SW480 (cell line): Measurements from ENCODE around the gene KCNK5.

Source experiments
- DNase-seq: peaks from one replicate; pipeline ENCODE4 v3.0.0-alpha.2; 2016; ENCODE audit warnings: low spot score

Gene KCNK5

GRCh38 chr6:39197922-39198500 lies 31.3 kb downstream of the KCNK5 start:
- DNase-seq: no peak

DNA sequence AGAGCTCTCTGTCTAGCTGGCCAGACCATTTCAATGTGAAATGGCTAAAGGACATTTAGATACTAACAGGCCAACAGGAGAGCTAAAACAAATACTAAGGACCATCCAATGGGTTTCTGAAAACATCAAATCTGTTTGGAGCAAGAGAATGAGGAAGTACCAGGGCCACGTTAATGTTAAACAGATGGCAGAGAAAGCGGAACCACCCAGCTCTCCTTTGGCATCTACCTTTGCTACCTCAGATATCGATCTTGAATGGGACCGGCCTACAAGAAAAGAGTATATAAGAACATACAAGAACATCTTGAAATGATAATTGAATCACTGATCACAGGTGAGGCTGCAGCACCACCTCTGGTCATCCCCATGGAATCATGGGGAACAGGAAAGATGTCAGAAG lies 31.8 kb downstream of the KCNK5 start:
- no peak for DNase-seq

DNA sequence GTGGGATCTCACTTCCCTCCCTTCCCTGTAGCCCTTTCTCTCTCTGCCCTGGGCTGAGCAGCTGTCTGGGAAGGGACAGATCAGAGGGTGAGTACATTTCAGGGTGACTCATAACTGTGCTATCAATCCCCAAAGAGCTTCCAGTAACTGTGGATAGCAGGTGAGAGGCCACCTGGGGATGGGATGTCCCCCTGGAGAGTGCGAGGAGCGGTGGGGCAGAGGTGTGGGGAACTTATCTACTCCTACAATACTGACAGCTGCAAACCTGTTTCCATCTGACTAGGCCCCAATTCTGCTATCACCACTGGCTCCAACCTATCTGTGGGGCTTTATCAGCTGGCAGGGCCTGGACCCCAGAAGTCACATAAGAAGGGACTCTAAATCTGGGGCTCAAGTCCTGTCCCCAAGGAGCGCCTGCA lies 32.6 kb downstream of the KCNK5 start:
- DNase-seq: peak; percentile 17

- no peak for DNase-seq
Observed at GRCh38 chr6:39195792-39196385, 33.4 kb downstream of the KCNK5 start.

GRCh38 chr6:39194466-39194865 lies 34.8 kb downstream of the KCNK5 start:
- DNase-seq: no peak

GRCh38 chr6:39193201-39193791 lies 36.0 kb downstream of the KCNK5 start:
- DNase-seq: no peak

DNA sequence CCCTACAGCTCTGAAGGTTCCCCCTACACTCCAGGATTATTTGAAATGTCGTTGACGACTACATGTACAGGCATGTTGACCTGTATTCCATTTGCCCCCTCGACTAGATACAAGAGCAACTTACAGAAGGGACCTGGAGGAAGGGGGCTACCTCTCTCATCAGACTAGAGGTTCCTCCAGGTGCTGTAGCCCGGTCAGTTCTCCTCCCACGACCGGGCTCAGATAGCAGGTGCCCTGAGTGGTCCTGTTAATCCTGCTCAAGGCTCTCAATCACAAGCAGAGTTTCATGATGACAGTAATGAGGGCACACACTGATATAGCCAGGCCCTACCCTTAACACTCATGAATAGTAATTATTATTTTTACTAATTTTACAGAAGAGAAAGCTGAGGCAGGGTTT lies 36.5 kb downstream of the KCNK5 start:
- DNase-seq: no peak

DNA sequence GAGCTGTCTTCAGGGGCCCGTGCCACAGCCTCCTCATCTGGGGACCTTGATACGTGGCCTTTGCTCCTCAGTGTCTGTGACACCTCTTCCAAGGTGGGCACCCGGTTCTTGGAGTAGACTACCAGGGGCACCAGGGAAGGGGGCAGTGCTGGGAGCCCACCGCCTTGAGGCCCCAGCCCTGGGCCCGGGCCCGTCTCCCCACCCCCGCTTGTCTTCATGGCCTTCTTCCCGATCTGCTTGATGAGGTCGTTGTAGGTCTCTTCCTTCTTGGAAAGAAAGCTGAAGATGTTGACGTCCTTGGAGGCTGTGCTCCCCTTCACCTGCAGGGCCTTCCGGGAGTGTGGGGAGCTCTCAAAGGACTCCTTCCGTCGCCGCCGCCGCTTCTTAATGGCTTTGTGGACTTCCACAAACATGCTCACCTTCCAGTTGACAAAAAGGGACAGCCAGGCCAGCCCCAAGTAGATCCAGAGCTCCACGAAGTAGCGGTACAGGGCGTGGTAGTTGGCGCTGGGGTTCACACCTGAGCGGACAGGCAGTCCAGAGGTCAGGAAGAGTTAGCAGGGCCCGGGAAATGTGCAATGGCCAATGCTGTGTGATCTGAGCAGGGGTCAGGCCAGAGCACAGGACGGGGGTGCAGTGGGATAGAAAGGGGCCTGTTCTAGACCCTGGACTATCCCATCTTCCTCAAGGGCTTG lies 37.9 kb downstream of the KCNK5 start:
- DNase-seq: no peak

- DNase-seq: no peak
Observed at GRCh38 chr6:39190545-39191235, 38.6 kb downstream of the KCNK5 start.

DNA sequence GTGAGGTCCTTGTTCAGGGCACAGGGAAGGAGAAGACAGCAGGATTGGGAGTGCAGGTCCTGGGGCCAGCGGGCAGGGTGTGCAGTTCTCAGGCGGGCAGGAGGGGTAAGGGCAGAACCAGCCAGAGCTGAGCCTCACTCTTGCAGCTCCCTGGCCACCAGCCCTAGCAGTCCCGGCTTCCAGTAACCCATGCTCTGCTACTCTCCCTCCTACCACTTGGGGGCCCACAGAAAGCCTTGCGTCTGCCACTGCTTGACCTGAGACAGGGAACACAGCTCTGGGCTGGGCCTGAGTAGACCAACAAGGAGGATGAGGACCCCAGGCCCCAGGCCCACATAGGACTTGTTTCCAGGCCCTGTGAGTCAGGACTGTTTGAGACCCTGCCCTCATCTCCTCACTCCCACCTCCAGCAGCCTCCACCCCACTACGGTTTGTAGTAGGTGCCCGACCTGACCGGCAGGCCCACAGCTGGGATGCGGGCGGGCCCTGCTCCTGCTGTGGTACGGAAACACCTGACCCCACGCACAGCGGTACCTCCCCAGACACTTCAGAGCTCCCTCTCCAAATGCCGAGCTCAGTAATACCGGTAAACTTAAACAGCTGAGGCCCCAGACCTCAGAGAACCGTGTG lies 39.2 kb downstream of the KCNK5 start:
- no peak for DNase-seq

- DNase-seq: no peak
Observed at GRCh38 chr6:39189131-39189530, 40.1 kb downstream of the KCNK5 start.

GRCh38 chr6:39188571-39188970 lies 40.7 kb downstream of the KCNK5 start:
- DNase-seq: no peak

- no peak for DNase-seq
Observed at GRCh38 chr6:39188098-39188450, 41.2 kb downstream of the KCNK5 start.

DNA sequence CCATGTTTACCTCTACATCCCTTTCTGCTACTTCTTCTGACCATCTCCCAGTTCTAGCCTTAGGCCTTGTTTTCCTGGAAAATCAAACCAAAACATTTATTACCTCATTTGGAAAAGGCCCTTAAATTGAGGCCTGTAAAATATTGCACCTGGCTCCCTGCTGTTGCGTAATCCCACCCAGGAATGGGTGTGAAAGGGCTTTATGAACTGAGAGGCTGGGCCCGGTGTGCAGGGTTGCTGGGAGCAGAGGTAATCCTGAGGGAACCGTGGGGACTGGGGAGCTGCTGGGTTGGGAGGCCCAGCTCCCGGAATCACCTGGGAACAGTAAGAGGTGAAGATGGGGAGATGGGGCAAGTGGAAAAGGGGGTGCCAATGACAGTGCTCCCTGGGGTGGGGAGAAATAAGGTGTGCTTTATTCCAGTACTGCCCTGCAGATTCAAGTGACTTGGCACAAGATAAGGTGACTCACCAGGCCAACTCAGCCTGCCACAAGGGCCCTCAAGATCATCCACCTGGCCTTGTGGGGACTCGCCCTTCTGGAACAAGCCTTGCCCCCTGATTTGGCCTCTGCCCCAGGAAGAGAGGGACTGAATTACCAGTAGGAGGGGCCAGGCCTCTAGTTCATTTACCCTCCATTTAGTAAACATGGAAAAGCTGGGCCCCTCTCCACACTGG lies 44.2 kb downstream of the KCNK5 start:
- DNase-seq: peak; percentile 23

DNA sequence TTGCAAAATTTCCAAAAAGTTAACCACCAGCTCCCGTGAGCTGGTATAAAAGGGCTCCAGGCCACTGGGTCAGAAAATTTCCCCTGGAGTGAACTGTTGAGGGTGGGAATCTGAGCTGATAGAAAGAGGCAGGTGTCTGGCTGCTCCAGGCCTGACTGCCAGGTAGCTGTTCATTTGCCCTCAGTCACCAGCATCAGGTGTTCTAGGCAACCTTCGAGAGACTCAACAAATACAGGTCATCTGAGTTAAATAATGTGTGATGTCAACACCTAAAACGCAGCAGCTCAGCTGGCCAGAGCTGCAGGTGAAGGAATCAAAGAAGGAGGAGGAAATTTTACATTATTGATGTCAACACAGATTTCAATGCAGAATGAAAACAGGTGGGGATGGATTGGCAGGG lies 46.7 kb downstream of the KCNK5 start:
- DNase-seq: no peak

- DNase-seq: no peak
Observed at GRCh38 chr6:39181826-39182225, 47.4 kb downstream of the KCNK5 start.

GRCh38 chr6:39181333-39181732 lies 47.9 kb downstream of the KCNK5 start:
- no peak for DNase-seq

- no peak for DNase-seq
Observed at GRCh38 chr6:39178804-39179203, 50.5 kb downstream of the KCNK5 start.

DNA sequence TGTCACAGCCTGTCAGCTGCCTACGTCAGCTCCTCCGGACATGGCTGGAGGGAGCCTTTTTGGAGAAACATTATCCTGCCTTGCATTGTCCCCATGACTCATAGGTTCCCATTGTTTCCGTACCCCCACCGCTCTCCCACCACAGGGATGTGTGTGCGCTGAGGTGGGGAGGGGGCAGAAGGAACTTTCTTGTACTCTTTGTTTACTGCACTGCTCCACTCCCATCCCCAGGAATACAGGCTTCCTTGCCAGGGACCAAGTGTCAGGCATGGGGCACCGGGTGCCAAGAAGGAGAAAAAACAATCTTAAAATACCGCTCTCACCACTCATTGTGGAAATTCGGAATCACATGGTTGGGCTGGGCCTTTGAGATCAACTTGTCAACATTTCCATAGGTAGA lies 51.0 kb downstream of the KCNK5 start:
- no peak for DNase-seq

DNA sequence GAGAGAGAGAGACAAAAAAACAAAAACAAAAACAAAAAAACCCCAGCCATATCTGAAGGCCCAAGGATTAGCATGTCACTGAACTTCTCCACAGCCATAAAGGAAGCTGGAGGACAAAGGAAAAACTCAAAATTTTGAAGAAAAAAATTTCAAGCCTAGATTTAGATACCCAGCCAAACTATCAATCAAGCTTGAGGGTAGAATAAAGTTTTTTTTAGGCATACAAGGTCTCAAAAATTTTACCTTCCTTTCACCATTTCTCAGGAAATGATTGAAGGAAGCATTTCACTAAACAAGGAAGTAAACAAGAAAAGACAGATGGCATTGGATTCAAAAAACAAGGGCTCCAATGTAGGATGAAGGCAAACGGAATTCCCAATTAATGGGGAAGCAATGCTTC lies 52.1 kb downstream of the KCNK5 start:
- no peak for DNase-seq

- no peak for DNase-seq
Observed at GRCh38 chr6:39173270-39173669, 56.0 kb downstream of the KCNK5 start.

- DNase-seq: no peak
Observed at GRCh38 chr6:39172377-39172757, 56.9 kb downstream of the KCNK5 start.
